ENCODE measurements around the gene SEMA4G.

SEMA4G gene

GRCh38 chr10:100945754-100946153, 23.6 kb upstream of the SEMA4G start:
- H3K79me2 ChIP-seq (ENCODE audit: low read length), result no peaks in the 10 kb centered on the region
- H3K9ac ChIP-seq (ENCODE audit: low read length), result no peak overlapping the region
- H3K9me3 ChIP-seq (replicated peaks; ENCODE audit: insufficient read depth, low read length), result no peaks in the 10 kb centered on the region
- no peaks in the 10 kb centered on the region for H3K9me2 ChIP-seq (replicated peaks; ENCODE audit: insufficient read depth, low read length)
- H3F3A ChIP-seq (ENCODE audit: insufficient read depth, low read length), result no peaks in the 10 kb centered on the region
- H3K4me3 ChIP-seq (ENCODE audit: low read length), result no peak overlapping the region
- no peak overlapping the region for H3K27ac ChIP-seq (ENCODE audit: low read length)
- no peaks in the 10 kb centered on the region for H4K20me1 ChIP-seq (ENCODE audit: insufficient read depth, low read length)
- no peaks in the 10 kb centered on the region; the same call in 1 of the 2 replicates for H3K36me3 ChIP-seq (replicated peaks; ENCODE audit: insufficient read depth, low read length)
- TF ChIP-seq EZH2phosphoT487 (IDR thresholded peaks at IDR 0.05; ENCODE audit: low read length), result no peak
- DNase-seq, result no peak
- H3K27me3 ChIP-seq (replicated peaks; ENCODE audit: insufficient read depth, low read length), result no peaks in the 10 kb centered on the region
- H2AFZ ChIP-seq (ENCODE audit: low read length), result no peak overlapping the region
- H3K4me1 ChIP-seq (ENCODE audit: low read length), result no peaks in the 10 kb centered on the region
- no peak overlapping the region for H3K4me2 ChIP-seq (ENCODE audit: low read depth, low read length)

- Histone ChIP-seq H3K27ac (ENCODE audit: low read length) (no peak overlapping the region), H2AFZ (ENCODE audit: low read length) (no peak overlapping the region), H3K9ac (ENCODE audit: low read length) (no peak overlapping the region), H3K4me3 (ENCODE audit: low read length) (no peak overlapping the region), H3K79me2 (ENCODE audit: low read length) (no peaks in the 10 kb centered on the region), H3K4me2 (ENCODE audit: low read depth, low read length) (no peak overlapping the region), H4K20me1 (ENCODE audit: insufficient read depth, low read length) (no peaks in the 10 kb centered on the region), H3K27me3 (replicated peaks; ENCODE audit: insufficient read depth, low read length) (no peaks in the 10 kb centered on the region), H3K36me3 (replicated peaks; ENCODE audit: insufficient read depth, low read length) (no peaks in the 10 kb centered on the region; the same call in 1 of the 2 replicates), H3K9me2 (replicated peaks; ENCODE audit: insufficient read depth, low read length) (no peaks in the 10 kb centered on the region), H3K4me1 (ENCODE audit: low read length) (no peaks in the 10 kb centered on the region), H3F3A (ENCODE audit: insufficient read depth, low read length) (no peaks in the 10 kb centered on the region), H3K9me3 (replicated peaks; ENCODE audit: insufficient read depth, low read length) (no peaks in the 10 kb centered on the region)
- no peak for DNase-seq
- TF ChIP-seq EZH2 (optimal IDR thresholded peaks at IDR 0.05; ENCODE audit: low read depth, low read length) (no peak), EZH2phosphoT487 (IDR thresholded peaks at IDR 0.05; ENCODE audit: low read length) (no peak), CTCF (IDR thresholded peaks at IDR 0.05; ENCODE audit: low read length) (no peak)
Measured at GRCh38 chr10:100948916-100949315, 20.4 kb upstream of the SEMA4G start.

GRCh38 chr10:100960251-100960650, 9.1 kb upstream of the SEMA4G start:
- Histone ChIP-seq H3K9me2 (replicated peaks; ENCODE audit: insufficient read depth, low read length) (no peaks in the 10 kb centered on the region), H3K36me3 (replicated peaks; ENCODE audit: insufficient read depth, low read length) (peaks cover 17% of the 10 kb centered on the region; the same call in 1 of the 2 replicates), H3K9ac (ENCODE audit: low read length) (no peak overlapping the region), H3K4me2 (ENCODE audit: low read depth, low read length) (no peak overlapping the region), H2AFZ (ENCODE audit: low read length) (no peak overlapping the region), H3K79me2 (ENCODE audit: low read length) (no peaks in the 10 kb centered on the region), H3K27ac (ENCODE audit: low read length) (no peak overlapping the region), H3K4me3 (ENCODE audit: low read length) (no peak overlapping the region), H3K4me1 (ENCODE audit: low read length) (peaks cover 5% of the 10 kb centered on the region; the same call in 1 of the 2 replicates), H4K20me1 (ENCODE audit: insufficient read depth, low read length) (no peaks in the 10 kb centered on the region), H3K27me3 (replicated peaks; ENCODE audit: insufficient read depth, low read length) (no peaks in the 10 kb centered on the region), H3F3A (ENCODE audit: insufficient read depth, low read length) (no peaks in the 10 kb centered on the region), H3K9me3 (replicated peaks; ENCODE audit: insufficient read depth, low read length) (no peaks in the 10 kb centered on the region)
- TF ChIP-seq EZH2phosphoT487 (IDR thresholded peaks at IDR 0.05; ENCODE audit: low read length) (no peak), CTCF (IDR thresholded peaks at IDR 0.05; ENCODE audit: low read length) (no peak), EZH2 (optimal IDR thresholded peaks at IDR 0.05; ENCODE audit: low read depth, low read length) (no peak)
- no peak for DNase-seq

- Histone ChIP-seq H3K9me2 (replicated peaks; ENCODE audit: insufficient read depth, low read length) (no peaks in the 10 kb centered on the region), H3K4me2 (ENCODE audit: low read depth, low read length) (no peak overlapping the region), H3K27ac (ENCODE audit: low read length) (no peak overlapping the region), H3K4me1 (ENCODE audit: low read length) (no peaks in the 10 kb centered on the region), H4K20me1 (ENCODE audit: insufficient read depth, low read length) (no peaks in the 10 kb centered on the region), H3K36me3 (replicated peaks; ENCODE audit: insufficient read depth, low read length) (peaks cover 17% of the 10 kb centered on the region; the same call in 1 of the 2 replicates), H3K9ac (ENCODE audit: low read length) (no peak overlapping the region), H3K79me2 (ENCODE audit: low read length) (no peaks in the 10 kb centered on the region), H3K4me3 (ENCODE audit: low read length) (no peak overlapping the region), H3F3A (ENCODE audit: insufficient read depth, low read length) (no peaks in the 10 kb centered on the region), H3K9me3 (replicated peaks; ENCODE audit: insufficient read depth, low read length) (no peaks in the 10 kb centered on the region), H3K27me3 (replicated peaks; ENCODE audit: insufficient read depth, low read length) (no peaks in the 10 kb centered on the region), H2AFZ (ENCODE audit: low read length) (no peak overlapping the region)
- DNase-seq, result no peak
- no peak for TF ChIP-seq CTCF (IDR thresholded peaks at IDR 0.05; ENCODE audit: low read length)
- TF ChIP-seq EZH2phosphoT487 (IDR thresholded peaks at IDR 0.05; ENCODE audit: low read length), result no peak
- TF ChIP-seq EZH2 (optimal IDR thresholded peaks at IDR 0.05; ENCODE audit: low read depth, low read length), result no peak
Measured at GRCh38 chr10:100962351-100963080, 6.8 kb upstream of the SEMA4G start.
